SK-N-SH (cell line): ENCODE measurements around the gene SLC35C1. TPM values are rescaled to one million over a fixed set of nuclear protein-coding genes. Genes with fewer than 3 reads are reported as not detected.

Experiments used
- CTCF ChIA-PET: fragments of 300-600, 350-600 bp; formaldehyde crosslinking; extraction: SDS; loops from one replicate; lab custom pipeline; 2021; lab: Yijun Ruan, JAX
- POLR2A ChIA-PET: fragments of 350-600 bp; sonication (Branson Sonifier 250); formaldehyde crosslinking; extraction: SDS; loops from one replicate; lab custom pipeline; 2020; ENCODE audit warnings: antibody characterized with exemption, inconsistent platforms; lab: Yijun Ruan, JAX
- DNase-seq: peaks from one replicate; pipeline ENCODE4 v3.0.0; 2012
- H2AFZ ChIP-seq: fragments of 200-600 bp; sonication (generic); 2 replicates; pipeline ENCODE4 v1.8.1; 2016; ENCODE audit warnings: antibody characterized with exemption, mild to moderate bottlenecking, low read depth
- H3F3A ChIP-seq: fragments of 200-600 bp; sonication (generic); replicated peaks from 2 replicates; pipeline ENCODE3; 2016; ENCODE audit warnings: antibody characterized with exemption, mild to moderate bottlenecking; ENCODE audit not compliant: insufficient read depth
- H3K27ac ChIP-seq, 2 experiments: fragments of 200-500 bp in 1 of 2; fragments of 200-600 bp in 1 of 2; sonication (Bioruptor generic) in 1 of 2; sonication (generic), shearing (Covaris generic) in 1 of 2; 2 replicates each; pipeline versions ENCODE4 v1.5.1 to v1.6.1; 2014 to 2016; ENCODE audit warnings: low read depth in 2 of 2, inconsistent platforms in 1 of 2, low read length in 1 of 2, mild to moderate bottlenecking in 1 of 2, mixed read lengths in 1 of 2
- H3K27me3 ChIP-seq: fragments of 200-600 bp; sonication (generic), shearing (Covaris generic); 2 replicates; pipeline ENCODE4 v1.6.1; 2016; ENCODE audit warnings: mixed run types; ENCODE audit not compliant: insufficient read depth
- H3K36me3 ChIP-seq, 2 experiments: fragments of 200-500 bp in 1 of 2; fragments of 200-600 bp in 1 of 2; sonication (Bioruptor generic) in 1 of 2; sonication (generic) in 1 of 2; replicated peaks in 1 of 2; 2 replicates each; pipeline versions ENCODE3 to v1.5.1; 2014 to 2016; ENCODE audit warnings: low read length in 1 of 2, mild to moderate bottlenecking in 1 of 2; ENCODE audit not compliant: insufficient read depth in 2 of 2, control insufficient read depth in 1 of 2
- H3K4me1 ChIP-seq, 2 experiments: fragments of 200-500 bp in 1 of 2; fragments of 200-600 bp in 1 of 2; sonication (Bioruptor generic) in 1 of 2; sonication (generic), shearing (Covaris generic) in 1 of 2; 2 replicates each; pipeline versions ENCODE4 v1.5.1 to v1.6.1; 2014 to 2016; ENCODE audit warnings: low read depth in 1 of 2, low read length in 1 of 2, mixed run types in 1 of 2; ENCODE audit not compliant: insufficient read depth in 2 of 2, control insufficient read depth in 1 of 2
- H3K4me2 ChIP-seq: fragments of 200-600 bp; sonication (generic), shearing (Covaris generic); 2 replicates; pipeline ENCODE4 v1.6.1; 2017; ENCODE audit warnings: mixed run types
- H3K4me3 ChIP-seq, 2 experiments: fragments of 200-500 bp in 1 of 2; fragments of 200-600 bp in 1 of 2; sonication (Bioruptor generic) in 1 of 2; sonication (generic), shearing (Covaris generic) in 1 of 2; 2 replicates each; pipeline versions ENCODE4 v1.5.1 to v1.8.1; 2014 to 2016; ENCODE audit warnings: low read depth in 2 of 2, inconsistent platforms in 1 of 2, low read length in 1 of 2, mild to moderate bottlenecking in 1 of 2, mixed read lengths in 1 of 2, moderate library complexity in 1 of 2
- H3K79me2 ChIP-seq: fragments of 200-600 bp; sonication (generic); 2 replicates; pipeline ENCODE4 v1.8.1; 2017; ENCODE audit warnings: mild to moderate bottlenecking; ENCODE audit not compliant: insufficient read depth
- H3K9ac ChIP-seq: fragments of 200-600 bp; sonication (generic); 2 replicates; pipeline ENCODE4 v1.6.1; 2017; ENCODE audit warnings: mixed run types
- H3K9me2 ChIP-seq: fragments of 200-600 bp; sonication (generic); 2 replicates; pipeline ENCODE4 v1.6.1; 2017; ENCODE audit warnings: mixed run types
- H3K9me3 ChIP-seq: fragments of 200-600 bp; sonication (generic); 2 replicates; pipeline ENCODE4 v1.6.1; 2017; ENCODE audit warnings: mixed run types, mild to moderate bottlenecking, moderate library complexity
- H4K20me1 ChIP-seq: fragments of 200-600 bp; sonication (generic); 2 replicates; pipeline ENCODE4 v1.6.1; 2017; ENCODE audit warnings: mild to moderate bottlenecking, mixed run types; ENCODE audit not compliant: insufficient read depth
- FOSL2 ChIP-seq: IDR thresholded peaks from 2 replicates; pipeline ENCODE4 v1.4.0; 2012; ENCODE audit warnings: low read depth, mild to moderate bottlenecking, moderate library complexity, borderline replicate concordance
- REST ChIP-seq: IDR thresholded peaks from 2 replicates; pipeline ENCODE4 v1.6.1; 2012; ENCODE audit warnings: mild to moderate bottlenecking, low read depth, low read length, moderate library complexity
- RXRA ChIP-seq: IDR thresholded peaks from 2 replicates; pipeline ENCODE4 v1.4.0; 2012; ENCODE audit warnings: low read depth, mild to moderate bottlenecking, borderline replicate concordance
- USF2 ChIP-seq: fragments of 150-350 bp; IDR thresholded peaks from 2 replicates; pipeline ENCODE4 v1.6.1; 2017; ENCODE audit warnings: antibody characterized with exemption, low read length, low read depth, borderline replicate concordance
- WGBS: methylation state at CpG from one replicate; pipeline ENCODE4 v1.1.6; 2017; ENCODE audit warnings: low lambda C conversion rate; 5-methylcytosine and 5-hydroxymethylcytosine counted together
- polyA plus RNA-seq, 3 experiments: library from polyadenylated mRNA; depleted of rRNA; stranded (reverse); fragments of >200 nt; gene quantifications; 2 replicates each; pipeline ENCODE4 v1.2.3, GENCODE V29; 2012

SLC35C1 gene
- polyA plus RNA-seq, 1 of the 3 experiments (the other 2 are of a cell fraction) = 6.2 TPM

- TF ChIP-seq USF2 = no peak
Measured at GRCh38 chr11:45773786-45774655, 30.9 kb upstream of the SLC35C1 start (continued).

- Histone ChIP-seq H3K27ac (no peak overlapping the region), H3F3A (no peaks in the 10 kb centered on the region), H3K79me2 (no peaks in the 10 kb centered on the region), H3K27me3 (peaks cover under 1% of the 10 kb centered on the region; the same call in 1 of the 2 replicates), H3K4me1 (peaks cover 0 to 4% of the 10 kb centered on the region in 2 experiments; a peak in 2 of 4 replicates), H3K9me3 (no peaks in the 10 kb centered on the region), H3K4me3 (no peak overlapping the region), H3K9ac (no peak overlapping the region), H3K4me2 (no peak overlapping the region), H3K9me2 (no peaks in the 10 kb centered on the region), H3K36me3 (no peaks in the 10 kb centered on the region), H4K20me1 (no peaks in the 10 kb centered on the region), H2AFZ (no peak overlapping the region)
- DNase-seq = no peak
- CTCF ChIA-PET = interaction anchor here (1.0 to 6.1 kb wide), 4 partner anchors 114 to 434 kb away, joined by 3 to 87 read pairs (median 8); no protein-coding TSS in a partner anchor
- no peak for TF ChIP-seq REST
- no peak for TF ChIP-seq RXRA
- WGBS = 33% methylated on average over 1 of the region's 4 CpGs
- POLR2A ChIA-PET = no interaction called here
Measured at GRCh38 chr11:45774786-45775185, 30.2 kb upstream of the SLC35C1 start.

GRCh38 chr11:45777127-45777969, 27.6 kb upstream of the SLC35C1 start:
- Histone ChIP-seq H3K4me1 (no peaks in the 10 kb centered on the region; a peak in 1 of 4 replicates), H3K27ac (no peak overlapping the region), H2AFZ (no peak overlapping the region), H4K20me1 (no peaks in the 10 kb centered on the region), H3K9me3 (no peaks in the 10 kb centered on the region), H3K4me2 (no peak overlapping the region), H3K9ac (no peak overlapping the region), H3K79me2 (no peaks in the 10 kb centered on the region), H3K4me3 (no peak overlapping the region), H3K36me3 (no peaks in the 10 kb centered on the region), H3F3A (no peaks in the 10 kb centered on the region), H3K9me2 (no peaks in the 10 kb centered on the region), H3K27me3 (no peaks in the 10 kb centered on the region; the same call in none of the 2 replicates)
- DNase-seq = no peak
- CTCF ChIA-PET = interaction anchor here (0.8 to 1.5 kb wide), 2 partner anchors 372 to 667 kb away, joined by 3 read pairs; no protein-coding TSS in a partner anchor
- TF ChIP-seq FOSL2 = no peak
- POLR2A ChIA-PET = no interaction called here
- WGBS = 62% methylated on average over 9 of the region's 9 CpGs
